ENCODE measurements around the gene MARCHF5. TPM values are rescaled to one million over a fixed set of nuclear protein-coding genes. Genes with fewer than 3 reads are reported as not detected.

MARCHF5 gene
- 35.1 and 45.1 TPM in 2 replicates for total RNA-seq (2014; rRNA removed; shearing (Covaris generic))

GRCh38 chr10:92290837-92291615 lies at the start of gene MARCHF5, which contains the start of gene CPEB3:
TSS of gene MARCHF5 (plus strand) at chr10:92291167. CDS start at chr10:92291495, 328 bp downstream.
TSS of gene CPEB3 (minus strand) at chr10:92291078. CDS start at chr10:92240350, 50,728 bp downstream.
- DNase-seq (ENCODE audit: low spot score) = peak; percentile 96
- in situ Hi-C loops (cut with HindIII; ENCODE audit: low sequenced_read_pairs) = no loop called here

GRCh38 chr10:92241501-92241900 lies 49.5 kb upstream of the MARCHF5 start:
- in situ Hi-C loops (cut with HindIII; ENCODE audit: low sequenced_read_pairs) = no loop called here
- no peak for DNase-seq (ENCODE audit: low spot score)

GRCh38 chr10:92242380-92242779 lies 48.6 kb upstream of the MARCHF5 start:
- peak; percentile 26 for DNase-seq (ENCODE audit: low spot score)

GRCh38 chr10:92242910-92243671 lies 47.9 kb upstream of the MARCHF5 start:
- in situ Hi-C loops (cut with HindIII; ENCODE audit: low sequenced_read_pairs) = no loop called here
- DNase-seq (ENCODE audit: low spot score) = peak; percentile 94

More at GRCh38 chr10:92242380-92242779, 48.6 kb upstream of the MARCHF5 start:
- in situ Hi-C loops (cut with HindIII; ENCODE audit: low sequenced_read_pairs) = no loop called here

GRCh38 chr10:92244796-92245195 lies 46.2 kb upstream of the MARCHF5 start:
- no peak for DNase-seq (ENCODE audit: low spot score)
- in situ Hi-C loops (cut with HindIII; ENCODE audit: low sequenced_read_pairs) = no loop called here

GRCh38 chr10:92248566-92248965 lies 42.4 kb upstream of the MARCHF5 start:
- in situ Hi-C loops (cut with HindIII; ENCODE audit: low sequenced_read_pairs) = no loop called here
- no peak for DNase-seq (ENCODE audit: low spot score)

- in situ Hi-C loops (cut with HindIII; ENCODE audit: low sequenced_read_pairs) = no loop called here
- DNase-seq (ENCODE audit: low spot score) = no peak
Measured at GRCh38 chr10:92263396-92263795, 27.6 kb upstream of the MARCHF5 start.

GRCh38 chr10:92264249-92264648 lies 26.7 kb upstream of the MARCHF5 start:
- in situ Hi-C loops (cut with HindIII; ENCODE audit: low sequenced_read_pairs) = no loop called here

GRCh38 chr10:92265687-92266258 lies 25.2 kb upstream of the MARCHF5 start:
- no peak for DNase-seq (ENCODE audit: low spot score)
- in situ Hi-C loops (cut with HindIII; ENCODE audit: low sequenced_read_pairs) = no loop called here

More at GRCh38 chr10:92264249-92264648, 26.7 kb upstream of the MARCHF5 start:
- DNase-seq (ENCODE audit: low spot score) = no peak

GRCh38 chr10:92267343-92267742 lies 23.6 kb upstream of the MARCHF5 start:
- in situ Hi-C loops (cut with HindIII; ENCODE audit: low sequenced_read_pairs) = no loop called here
- DNase-seq (ENCODE audit: low spot score) = no peak

- DNase-seq (ENCODE audit: low spot score) = no peak
Measured at GRCh38 chr10:92268748-92269147, 22.2 kb upstream of the MARCHF5 start.

GRCh38 chr10:92274071-92274470 lies 16.9 kb upstream of the MARCHF5 start:
- no peak for DNase-seq (ENCODE audit: low spot score)
- in situ Hi-C loops (cut with HindIII; ENCODE audit: low sequenced_read_pairs) = no loop called here

More at GRCh38 chr10:92268748-92269147, 22.2 kb upstream of the MARCHF5 start:
- in situ Hi-C loops (cut with HindIII; ENCODE audit: low sequenced_read_pairs) = no loop called here

- in situ Hi-C loops (cut with HindIII; ENCODE audit: low sequenced_read_pairs) = no loop called here
- DNase-seq (ENCODE audit: low spot score) = no peak
Measured at GRCh38 chr10:92278996-92279696, 11.8 kb upstream of the MARCHF5 start.

- no peak for DNase-seq (ENCODE audit: low spot score)
- in situ Hi-C loops (cut with HindIII; ENCODE audit: low sequenced_read_pairs) = no loop called here
Measured at GRCh38 chr10:92284112-92284704, 6.8 kb upstream of the MARCHF5 start.

- in situ Hi-C loops (cut with HindIII; ENCODE audit: low sequenced_read_pairs) = no loop called here
- DNase-seq (ENCODE audit: low spot score) = peak; percentile 67
Measured at GRCh38 chr10:92290076-92290836, 711 bp upstream of the MARCHF5 start.

- DNase-seq (ENCODE audit: low spot score) = no peak
- in situ Hi-C loops (cut with HindIII; ENCODE audit: low sequenced_read_pairs) = no loop called here
Measured at GRCh38 chr10:92291616-92291865, 574 bp downstream of the MARCHF5 start.

GRCh38 chr10:92291921-92292845 lies 1.2 kb downstream of the MARCHF5 start:
- DNase-seq (ENCODE audit: low spot score) = peak; percentile 43
- in situ Hi-C loops (cut with HindIII; ENCODE audit: low sequenced_read_pairs) = no loop called here
